Measurements from ENCODE around the gene SIVA1.

SIVA1 gene, protein sequence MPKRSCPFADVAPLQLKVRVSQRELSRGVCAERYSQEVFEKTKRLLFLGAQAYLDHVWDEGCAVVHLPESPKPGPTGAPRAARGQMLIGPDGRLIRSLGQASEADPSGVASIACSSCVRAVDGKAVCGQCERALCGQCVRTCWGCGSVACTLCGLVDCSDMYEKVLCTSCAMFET
- total RNA-seq = 51.8 to 101 reads per million in 2 donors

GRCh38 chr14:104752735-104753527 lies at the start of gene SIVA1:
Gene SIVA1 (plus strand): TSS chr14:104753147. CDS start chr14:104753202, 55 bp downstream.
- peak; percentile 99 for DNase-seq

GRCh38 chr14:104703269-104703668 lies 49.7 kb upstream of the SIVA1 start:
- no peak for DNase-seq

DNA sequence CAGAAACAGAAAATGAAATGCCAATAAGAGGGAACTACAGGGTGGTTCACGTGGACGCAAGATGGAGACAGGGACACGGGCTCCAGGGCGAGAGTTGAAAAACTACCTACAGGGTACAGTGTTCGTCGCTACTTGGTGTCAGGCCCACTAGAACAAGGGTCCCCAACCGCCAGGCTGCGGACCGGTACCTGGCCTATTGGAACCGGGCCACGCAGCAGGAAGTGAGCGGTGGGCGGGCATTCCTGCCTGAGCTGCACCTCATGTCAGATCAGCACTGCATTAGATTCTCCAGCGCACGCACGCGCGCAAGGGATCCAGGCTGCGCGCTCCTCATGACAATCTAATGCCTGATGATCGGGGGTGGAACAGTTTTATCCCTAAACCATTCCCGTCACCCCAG lies 48.7 kb upstream of the SIVA1 start:
- no peak for DNase-seq

GRCh38 chr14:104705340-104706047 lies 47.5 kb upstream of the SIVA1 start:
- DNase-seq = no peak

GRCh38 chr14:104706733-104707607 lies 46.0 kb upstream of the SIVA1 start:
- no peak for DNase-seq

GRCh38 chr14:104707608-104708595 lies 45.0 kb upstream of the SIVA1 start:
- no peak for DNase-seq

GRCh38 chr14:104708606-104709268 lies 44.2 kb upstream of the SIVA1 start:
- DNase-seq = peak; percentile 66

- DNase-seq = no peak
Observed at GRCh38 chr14:104709387-104710039, 43.4 kb upstream of the SIVA1 start.

DNA sequence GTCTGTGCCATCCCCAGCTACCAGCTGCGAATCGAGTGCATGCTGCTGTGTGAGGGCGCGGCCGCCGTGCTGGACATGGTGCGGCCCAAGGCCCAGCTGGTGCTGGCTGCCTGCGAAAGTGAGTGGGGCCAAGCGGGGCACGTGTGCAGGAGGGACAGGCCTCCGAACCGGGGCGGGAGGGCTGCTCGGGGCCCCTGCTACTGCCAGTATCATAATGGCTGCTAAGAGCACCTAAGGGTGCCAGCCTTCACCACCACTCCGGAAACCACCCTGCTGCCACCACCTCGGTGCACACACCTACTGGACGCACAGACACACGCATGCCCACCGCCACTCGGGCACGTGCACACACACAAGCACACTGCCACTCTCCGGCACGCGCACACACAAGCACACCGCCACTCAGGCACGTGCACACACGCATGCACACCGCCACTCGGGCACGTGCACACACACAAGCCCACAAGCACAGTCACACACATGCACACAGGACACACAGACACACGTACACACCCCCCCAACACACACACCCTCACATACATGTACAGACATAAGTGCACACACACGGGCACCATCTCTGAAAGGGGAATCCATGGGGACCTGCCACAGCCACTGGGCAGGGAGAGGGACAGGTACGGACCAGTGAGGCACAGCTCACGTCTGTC lies 42.7 kb upstream of the SIVA1 start:
- no peak for DNase-seq

GRCh38 chr14:104712881-104713734 lies 39.8 kb upstream of the SIVA1 start:
- DNase-seq = no peak

DNA sequence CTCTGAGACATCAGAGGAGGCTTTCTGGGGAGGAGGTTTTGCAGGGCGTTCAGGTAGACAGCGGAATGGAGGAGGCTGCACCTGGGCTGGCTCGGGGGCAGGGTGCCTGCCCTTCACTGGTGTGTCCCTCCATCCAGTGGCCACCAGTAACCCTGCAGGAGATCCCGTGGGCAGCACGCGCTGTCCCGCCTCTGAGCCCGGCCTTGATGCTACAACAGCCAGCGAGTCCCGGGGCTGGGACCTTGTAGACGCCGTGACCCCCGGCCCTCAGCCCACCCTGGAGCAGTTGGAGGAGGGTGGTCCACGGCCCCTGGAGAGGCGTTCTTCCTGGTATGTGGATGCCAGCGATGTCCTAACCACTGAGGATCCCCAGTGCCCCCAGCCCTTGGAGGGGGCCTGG lies 38.9 kb upstream of the SIVA1 start:
- no peak for DNase-seq

DNA sequence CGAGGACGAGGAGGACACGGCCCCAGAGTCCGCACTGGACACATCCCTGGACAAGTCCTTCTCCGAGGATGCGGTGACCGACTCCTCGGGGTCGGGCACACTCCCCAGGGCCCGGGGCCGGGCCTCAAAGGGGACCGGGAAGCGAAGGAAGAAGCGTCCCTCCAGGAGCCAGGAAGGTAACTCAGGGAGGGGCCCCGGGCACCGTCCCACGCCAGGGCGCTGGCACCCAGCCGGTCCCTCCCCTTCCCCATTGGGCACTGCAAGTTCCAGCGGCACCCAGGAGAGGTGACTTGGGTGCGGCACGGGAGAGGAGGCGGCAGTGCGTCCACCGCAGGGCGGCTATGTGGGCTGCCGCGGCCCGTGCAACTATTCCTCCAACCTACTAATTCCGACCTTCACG lies 38.3 kb upstream of the SIVA1 start:
- no peak for DNase-seq

GRCh38 chr14:104715416-104715815 lies 37.5 kb upstream of the SIVA1 start:
- DNase-seq = no peak

- no peak for DNase-seq
Observed at GRCh38 chr14:104715871-104716270, 37.1 kb upstream of the SIVA1 start.

DNA sequence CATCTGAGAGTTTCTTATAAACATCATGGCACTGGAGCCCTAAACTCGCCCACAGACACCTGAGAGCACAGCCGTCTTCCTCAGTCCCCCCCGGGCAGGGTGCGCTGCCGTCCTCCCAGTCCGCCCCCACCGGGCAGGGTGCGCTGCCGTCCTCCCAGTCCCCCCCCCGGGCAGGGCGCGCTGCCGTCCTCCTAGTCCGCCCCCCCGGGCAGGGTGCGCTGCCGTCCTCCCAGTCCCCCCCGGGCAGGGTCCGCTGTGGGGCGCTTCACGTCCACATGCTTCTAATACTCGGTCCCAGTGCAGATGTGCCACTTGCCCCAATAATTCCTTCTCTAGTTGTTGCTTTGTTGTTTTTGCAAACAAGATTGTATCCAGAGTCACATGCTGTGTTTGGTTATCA lies 35.8 kb upstream of the SIVA1 start:
- DNase-seq = no peak

- no peak for DNase-seq
Observed at GRCh38 chr14:104717646-104718045, 35.3 kb upstream of the SIVA1 start.

- DNase-seq = no peak
Observed at GRCh38 chr14:104718147-104718546, 34.8 kb upstream of the SIVA1 start.

GRCh38 chr14:104718871-104719270 lies 34.1 kb upstream of the SIVA1 start:
- DNase-seq = no peak

GRCh38 chr14:104719343-104719742 lies 33.6 kb upstream of the SIVA1 start:
- no peak for DNase-seq
